K562 (cell line): ENCODE data around the gene LSM11. TPM values are rescaled to one million over a fixed set of nuclear protein-coding genes. Genes with fewer than 3 reads are reported as not detected.

Experiments used
- ATAC-seq: fragments of 200-7000 bp; cut with Tn5 transposase; 3 replicates; pipeline ENCODE4 v1.9.1; 2020; ENCODE audit warnings: moderate library complexity
- BruUV-seq: library from RNA; stranded (reverse); fragments of 400-500 nt; replicated peaks from 2 replicates; lab custom pipeline; 2021; lab: Mats Ljungman, UMichigan
- CTCF ChIA-PET: fragments of 300-600 bp; formaldehyde crosslinking; extraction: SDS; loops from one replicate; lab custom pipeline; 2021; ENCODE audit warnings: low intra/inter-chr PET ratio; lab: Yijun Ruan, JAX
- POLR2A ChIA-PET: fragments of 300-600, 350-650 bp; sonication (Branson Sonifier 250); formaldehyde crosslinking; extraction: SDS; loops from one replicate; lab custom pipeline; 2021; ENCODE audit warnings: antibody characterized with exemption, inconsistent platforms; lab: Yijun Ruan, JAX
- DNase-seq, 4 experiments: peaks; one replicate each; pipeline versions ENCODE4 v3.0.0 to v3.0.0-alpha.2; 2011 to 2018; ENCODE audit warnings: low spot score in 3 of 4, mixed read lengths in 3 of 4; ENCODE audit errors: extremely low read depth in 1 of 4
- FAIRE-seq: peaks from 2 replicates; lab custom pipeline; 2011; peaks lifted over from hg19 to GRCh38; lab: Jason Lieb, UNC
- H2AFZ ChIP-seq: 2 replicates; pipeline ENCODE4 v1.6.0; 2011; ENCODE audit warnings: low read depth, low read length, control low read depth, inconsistent platforms
- H3K27ac ChIP-seq: fragments of 200-600 bp; 3 replicates; pipeline ENCODE4 v1.8.0; 2011; ENCODE audit warnings: low read depth, mild to moderate bottlenecking, control low read depth, inconsistent platforms, low read length, moderate library complexity, mixed read lengths; ENCODE audit errors: extremely low read depth
- H3K27me3 ChIP-seq, 2 experiments: fragments of 300-600 bp in 1 of 2; 2 replicates in 1 of 2; 3 replicates in 1 of 2; pipeline versions ENCODE4 v1.6.0 to v1.8.0; 2011; ENCODE audit warnings: inconsistent platforms in 2 of 2, low read length in 2 of 2, mild to moderate bottlenecking in 1 of 2, mixed read lengths in 1 of 2, moderate library complexity in 1 of 2; ENCODE audit not compliant: control insufficient read depth in 2 of 2, insufficient read depth in 2 of 2
- H3K36me3 ChIP-seq: fragments of 300-600 bp; 3 replicates; pipeline ENCODE4 v1.8.0; 2011; ENCODE audit warnings: mild to moderate bottlenecking, low read length, inconsistent platforms; ENCODE audit not compliant: control insufficient read depth, insufficient read depth
- H3K4me1 ChIP-seq, 2 experiments: fragments of 200-600 bp in 1 of 2; replicated peaks in 1 of 2; 2 replicates in 1 of 2; 3 replicates in 1 of 2; pipeline versions ENCODE4 v1.5.1 to v1.8.0; 2011; ENCODE audit warnings: inconsistent platforms in 2 of 2, low read length in 2 of 2, mild to moderate bottlenecking in 1 of 2, mixed read lengths in 1 of 2, moderate library complexity in 1 of 2; ENCODE audit not compliant: control insufficient read depth in 2 of 2, insufficient read depth in 2 of 2
- H3K4me2 ChIP-seq: 2 replicates; pipeline ENCODE4 v1.6.1; 2011; ENCODE audit warnings: low read length, control low read depth, inconsistent platforms, mixed read lengths; ENCODE audit not compliant: insufficient read depth
- H3K4me3 ChIP-seq: fragments of 200-600 bp; sonication (generic), shearing (Covaris generic); 2 replicates; pipeline ENCODE4 v1.5.1; 2016; ENCODE audit warnings: control low read depth, inconsistent platforms
- H3K79me2 ChIP-seq: fragments of 200-600 bp; 3 replicates; pipeline ENCODE4 v1.8.0; 2011; ENCODE audit warnings: low read length, inconsistent platforms; ENCODE audit not compliant: control insufficient read depth, insufficient read depth
- H3K9ac ChIP-seq, 2 experiments: 2 replicates each; pipeline versions ENCODE4 v1.6.0 to v1.6.1; 2011; ENCODE audit warnings: low read depth in 2 of 2, low read length in 2 of 2, control low read depth in 1 of 2, inconsistent platforms in 1 of 2, mild to moderate bottlenecking in 1 of 2, mixed read lengths in 1 of 2; ENCODE audit not compliant: insufficient read depth in 1 of 2
- H3K9me1 ChIP-seq: one replicate; pipeline ENCODE4 v1.6.0; 2011; ENCODE audit warnings: inconsistent platforms, mild to moderate bottlenecking, low read length, moderate library complexity; ENCODE audit not compliant: control insufficient read depth, insufficient read depth
- H3K9me3 ChIP-seq: replicated peaks from 2 replicates; pipeline ENCODE4 v1.5.1; 2011; ENCODE audit warnings: low read depth, low read length, inconsistent platforms; ENCODE audit not compliant: control insufficient read depth, insufficient read depth
- H4K20me1 ChIP-seq: replicated peaks from 2 replicates; pipeline ENCODE4 v1.6.1; 2011; ENCODE audit warnings: low read length, inconsistent platforms, mixed read lengths; ENCODE audit not compliant: control insufficient read depth, insufficient read depth
- CBFA2T3 ChIP-seq: fragments of 450-650 bp; IDR thresholded peaks from 2 replicates; pipeline ENCODE4 v1.6.1; 2017
- E2F5 ChIP-seq: sonication (generic); formaldehyde crosslinking; IDR thresholded peaks from 2 replicates; pipeline ENCODE4 v1.8.0; 2022; ENCODE audit warnings: mild to moderate bottlenecking, missing genetic modification reagents
- EP400 ChIP-seq: fragments of 450-650 bp; IDR thresholded peaks from 2 replicates; pipeline ENCODE4 v1.6.1; 2017; ENCODE audit warnings: antibody characterized with exemption, mild to moderate bottlenecking, moderate library complexity
- ESRRB ChIP-seq: fragments of 250-450 bp; sonication (Bioruptor Pico); IDR thresholded peaks from 2 replicates; pipeline ENCODE4 v1.5.0; 2020; ENCODE audit warnings: mild to moderate bottlenecking, moderate library complexity, borderline replicate concordance
- GTF2E2 ChIP-seq: fragments of 200-800 bp; sonication (Bioruptor generic); IDR thresholded peaks from 2 replicates; pipeline ENCODE4 v1.6.1; 2016; ENCODE audit warnings: missing genetic modification characterization, missing compliant biosample characterization
- NR2C1 ChIP-seq, 2 experiments: fragments of 450-650 bp; IDR thresholded peaks; 2 replicates each; pipeline ENCODE4 v1.6.1; 2017; ENCODE audit warnings: mild to moderate bottlenecking in 2 of 2, antibody characterized with exemption in 1 of 2, inconsistent platforms in 1 of 2, missing compliant biosample characterization in 1 of 2, missing genetic modification characterization in 1 of 2
- POLR2AphosphoS2 ChIP-seq: IDR thresholded peaks from 2 replicates; pipeline ENCODE4 v1.6.1; 2012; ENCODE audit warnings: low read length, improper control_type of control experiment
- SIN3B ChIP-seq: fragments of 450-650 bp; IDR thresholded peaks from 2 replicates; pipeline ENCODE4 v1.6.1; 2017; ENCODE audit warnings: low read depth, mild to moderate bottlenecking, moderate library complexity
- TCF3 ChIP-seq: sonication (generic); formaldehyde crosslinking; IDR thresholded peaks from 2 replicates; pipeline ENCODE4 v1.4.0; 2020; ENCODE audit warnings: mild to moderate bottlenecking, missing genetic modification reagents
- ZNF551 ChIP-seq: fragments of 250-450 bp; sonication (Bioruptor Pico); IDR thresholded peaks from 2 replicates; pipeline ENCODE4 v1.5.0; 2021; ENCODE audit warnings: mild to moderate bottlenecking, moderate library complexity
- ZNF707 ChIP-seq: fragments of 250-450 bp; sonication (Bioruptor Pico); conservative IDR thresholded peaks from 2 replicates; pipeline ENCODE4 v1.8.0; 2022; ENCODE audit warnings: inconsistent platforms, mild to moderate bottlenecking, moderate library complexity
- WGBS: fragments of 100-300 bp; shearing (Covaris generic); methylation state at CpG from one replicate; pipeline ENCODE4 v1.1.6; 2016; ENCODE audit warnings: low coverage, mixed read lengths; ENCODE audit not compliant: insufficient coverage; ENCODE audit errors: missing lambda C conversion rate; 5-methylcytosine and 5-hydroxymethylcytosine counted together
- in situ Hi-C: fragments of 300-500 bp; cut with MboI; formaldehyde crosslinking; loops from 4 replicates; pipeline ENCODE4 v1.15.0; 2018; ENCODE audit warnings: inconsistent platforms, mixed read lengths
- intact Hi-C: fragments of 100-400 bp; cut with micrococcal nuclease; formaldehyde crosslinking; loops from 2 replicates; pipeline ENCODE4 v1.14.2; 2022
- polyA plus RNA-seq, 8 experiments: library from polyadenylated mRNA; depleted of rRNA in 4 of 8; stranded (reverse) in 5 of 8; unstranded in 3 of 8; fragments of >200 nt; fragmentation: Nextera tagmentation in 2 of 8; fragmentation: Illumina TruSeq in 1 of 8; extraction: Ambion mirVana in 2 of 8; extraction: Trizol in 1 of 8; gene quantifications; 2 replicates each; pipeline versions ENCODE4 v1.2.1 to v1.2.3, GENCODE V29; 2011 to 2014; ENCODE audit warnings: inconsistent platforms in 1 of 8, missing spikeins in 1 of 8
- total RNA-seq, 7 experiments: library from RNA; depleted of rRNA in 6 of 7; stranded (reverse); fragments of >200 nt in 6 of 7; fragmentation: Illumina TruSeq in 2 of 7; extraction: Trizol in 2 of 7; gene quantifications; 2 replicates each; pipeline versions ENCODE4 v1.2.1 to v1.2.3, GENCODE V29; 2011 to 2021; ENCODE audit warnings: low replicate concordance in 1 of 7
- TF ChIP-seq, protein P1 (sequence below): sonication (generic); formaldehyde crosslinking; IDR thresholded peaks from 2 replicates; pipeline ENCODE4 v1.8.1; 2022; ENCODE audit warnings: missing genetic modification reagents
- TF ChIP-seq, protein P2 (sequence below): sonication (generic); formaldehyde crosslinking; IDR thresholded peaks from 2 replicates; pipeline ENCODE4 v1.8.0; 2023; ENCODE audit warnings: mild to moderate bottlenecking, missing genetic modification reagents

Gene LSM11
- total and polyA plus RNA-seq, 9 of the 15 experiments (the other 6 are each of a cell fraction or from before 2014, with no cell fraction given) = 1.8 to 9.4 (median 4.7) TPM

DNA sequence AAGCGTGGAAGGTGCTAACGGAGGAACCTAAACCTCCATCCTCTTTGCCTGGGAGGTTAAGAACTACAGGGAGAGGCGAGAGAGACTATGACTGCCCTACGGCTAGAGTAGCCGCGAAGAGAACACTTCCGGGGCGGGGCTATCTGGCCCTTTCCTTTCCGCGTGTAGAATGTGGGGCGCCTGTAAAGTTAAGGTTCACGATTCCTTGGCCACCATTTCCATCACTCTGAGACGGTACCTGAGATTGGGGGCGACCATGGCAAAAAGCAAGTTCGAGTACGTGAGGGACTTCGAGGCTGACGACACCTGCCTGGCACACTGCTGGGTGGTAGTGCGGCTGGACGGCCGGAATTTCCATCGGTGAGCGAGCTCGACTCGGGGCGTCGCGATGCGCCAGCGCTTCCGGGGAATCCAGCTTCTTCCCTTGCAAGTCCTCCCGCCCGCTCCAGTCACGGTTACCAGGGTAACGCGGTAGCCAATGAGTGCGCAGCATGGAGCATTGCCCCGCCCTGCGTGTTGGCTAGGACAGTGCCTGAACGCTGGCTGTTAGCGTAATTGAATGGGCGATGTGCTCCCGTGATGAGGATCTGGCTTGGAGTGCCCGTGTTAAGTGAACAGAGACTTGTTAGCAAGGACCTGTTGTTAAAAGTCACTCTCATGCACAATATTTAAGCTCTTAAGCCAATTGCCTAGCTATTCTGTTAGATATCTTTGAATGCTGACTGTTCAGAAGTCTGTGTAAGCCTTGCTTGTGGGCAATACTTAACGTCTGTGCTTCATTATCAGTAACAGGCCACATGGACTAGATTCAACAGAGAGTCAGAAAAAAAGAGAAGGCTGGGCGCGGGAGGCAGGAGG lies 12.0 kb upstream of the LSM11 start, which contains the start of gene THG1L:
TSS of gene THG1L (plus strand) at position 149 of the 858 bp plus-strand sequence. CDS start at position 170, 21 bp downstream.
- POLR2A ChIA-PET = interaction anchor here (0.6 to 1.5 kb wide), 8 partner anchors 12 to 325 kb away, joined by 3 to 7 read pairs (median 3); partner anchors contain the start of gene LSM11
- Histone ChIP-seq H3K4me3 (peak within 1 kb of the TSS; percentile 51), H2AFZ (peak within 1 kb of the TSS; percentile 99), H3K79me2 (no peaks in the 10 kb centered on the region; the same call in 2 of the 3 replicates), H3K9me3 (no peaks in the 10 kb centered on the region; the same call in 1 of the 2 replicates), H4K20me1 (no peaks in the 10 kb centered on the region), H3K4me1 (peaks cover 5 to 15% of the 10 kb centered on the region in 2 experiments; a peak in 4 of 5 replicates), H3K36me3 (peaks cover 26% of the 10 kb centered on the region; the same call in 2 of the 3 replicates), H3K27me3 (no peaks in the 10 kb centered on the region), H3K27ac (peak within 1 kb of the TSS; percentile 86), H3K4me2 (peak within 1 kb of the TSS; percentile 93), H3K9me1 (no peaks in the 10 kb centered on the region), H3K9ac (peak within 1 kb of the TSS; percentile 78 to 94)
- BruUV-seq = TSS peak; percentile 78
- under 1% methylated on average over 47 of the region's 47 CpGs for WGBS
- intact Hi-C loops (no loop called here), in situ Hi-C loops (loop anchor here (10.0 kb wide), 1 partner anchor 387 kb away; a partner anchor contains a TSS)
- FAIRE-seq (peak; percentile 99), DNase-seq (peak; percentile 97 to 99 (median 99)), ATAC-seq (peak; percentile 98)
- CTCF ChIA-PET = interaction anchor here (0.9 kb wide), 1 partner anchor 9 kb away, joined by 3 read pairs; no protein-coding TSS in a partner anchor
- TF ChIP-seq E2F5 (CRISPR knock-in tag) (peak; percentile 47; the same call in 1 of the 2 replicates), SIN3B (peak; percentile 83), ESRRB (CRISPR knock-in tag) (no peak), NR2C1 (IDR thresholded peaks at IDR 0.05) (peak; percentile 95), NR2C1 (tag; IDR thresholded peaks at IDR 0.05) (peak; percentile 97), ZNF551 (CRISPR knock-in tag) (no peak), EP400 (peak; percentile 98), GTF2E2 (tag) (peak; percentile 43; the same call in 1 of the 2 replicates), ZNF707 (CRISPR knock-in tag) (no peak), POLR2AphosphoS2 (no peak), CBFA2T3 (peak; percentile 85), TCF3 (CRISPR knock-in tag) (peak; percentile 87)
- TF ChIP-seq, protein P1, sequence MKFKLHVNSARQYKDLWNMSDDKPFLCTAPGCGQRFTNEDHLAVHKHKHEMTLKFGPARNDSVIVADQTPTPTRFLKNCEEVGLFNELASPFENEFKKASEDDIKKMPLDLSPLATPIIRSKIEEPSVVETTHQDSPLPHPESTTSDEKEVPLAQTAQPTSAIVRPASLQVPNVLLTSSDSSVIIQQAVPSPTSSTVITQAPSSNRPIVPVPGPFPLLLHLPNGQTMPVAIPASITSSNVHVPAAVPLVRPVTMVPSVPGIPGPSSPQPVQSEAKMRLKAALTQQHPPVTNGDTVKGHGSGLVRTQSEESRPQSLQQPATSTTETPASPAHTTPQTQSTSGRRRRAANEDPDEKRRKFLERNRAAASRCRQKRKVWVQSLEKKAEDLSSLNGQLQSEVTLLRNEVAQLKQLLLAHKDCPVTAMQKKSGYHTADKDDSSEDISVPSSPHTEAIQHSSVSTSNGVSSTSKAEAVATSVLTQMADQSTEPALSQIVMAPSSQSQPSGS = no peak
- TF ChIP-seq, protein P2, sequence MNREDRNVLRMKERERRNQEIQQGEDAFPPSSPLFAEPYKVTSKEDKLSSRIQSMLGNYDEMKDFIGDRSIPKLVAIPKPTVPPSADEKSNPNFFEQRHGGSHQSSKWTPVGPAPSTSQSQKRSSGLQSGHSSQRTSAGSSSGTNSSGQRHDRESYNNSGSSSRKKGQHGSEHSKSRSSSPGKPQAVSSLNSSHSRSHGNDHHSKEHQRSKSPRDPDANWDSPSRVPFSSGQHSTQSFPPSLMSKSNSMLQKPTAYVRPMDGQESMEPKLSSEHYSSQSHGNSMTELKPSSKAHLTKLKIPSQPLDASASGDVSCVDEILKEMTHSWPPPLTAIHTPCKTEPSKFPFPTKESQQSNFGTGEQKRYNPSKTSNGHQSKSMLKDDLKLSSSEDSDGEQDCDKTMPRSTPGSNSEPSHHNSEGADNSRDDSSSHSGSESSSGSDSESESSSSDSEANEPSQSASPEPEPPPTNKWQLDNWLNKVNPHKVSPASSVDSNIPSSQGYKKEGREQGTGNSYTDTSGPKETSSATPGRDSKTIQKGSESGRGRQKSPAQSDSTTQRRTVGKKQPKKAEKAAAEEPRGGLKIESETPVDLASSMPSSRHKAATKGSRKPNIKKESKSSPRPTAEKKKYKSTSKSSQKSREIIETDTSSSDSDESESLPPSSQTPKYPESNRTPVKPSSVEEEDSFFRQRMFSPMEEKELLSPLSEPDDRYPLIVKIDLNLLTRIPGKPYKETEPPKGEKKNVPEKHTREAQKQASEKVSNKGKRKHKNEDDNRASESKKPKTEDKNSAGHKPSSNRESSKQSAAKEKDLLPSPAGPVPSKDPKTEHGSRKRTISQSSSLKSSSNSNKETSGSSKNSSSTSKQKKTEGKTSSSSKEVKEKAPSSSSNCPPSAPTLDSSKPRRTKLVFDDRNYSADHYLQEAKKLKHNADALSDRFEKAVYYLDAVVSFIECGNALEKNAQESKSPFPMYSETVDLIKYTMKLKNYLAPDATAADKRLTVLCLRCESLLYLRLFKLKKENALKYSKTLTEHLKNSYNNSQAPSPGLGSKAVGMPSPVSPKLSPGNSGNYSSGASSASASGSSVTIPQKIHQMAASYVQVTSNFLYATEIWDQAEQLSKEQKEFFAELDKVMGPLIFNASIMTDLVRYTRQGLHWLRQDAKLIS = peak; percentile 63; the same call in 1 of the 2 replicates
